IMR-90 (cell line): Measurements from ENCODE around the gene VRK2. TPM values are rescaled to one million over a fixed set of nuclear protein-coding genes. Genes with fewer than 3 reads are reported as not detected.
"Not testable (repeated sequence)": the region's sequence is repeated elsewhere in the genome, so short reads cannot be mapped to it uniquely, and the experiment has no call there.

ENCODE experiments used
- ATAC-seq: fragments of 200-7000 bp; cut with Tn5 transposase; 2 replicates; pipeline ENCODE4 v1.9.1; 2020; ENCODE audit warnings: low read depth, mild to moderate bottlenecking, moderate library complexity
- BruUV-seq: library from RNA; stranded (reverse); fragments of 400-500 nt; replicated peaks from 2 replicates; lab custom pipeline; 2021; lab: Mats Ljungman, UMichigan
- CTCF ChIA-PET: fragments of 300-600 bp; formaldehyde crosslinking; extraction: SDS; loops from one replicate; lab custom pipeline; 2021; ENCODE audit warnings: antibody characterized with exemption; lab: Yijun Ruan, JAX
- POLR2A ChIA-PET: fragments of 300-600 bp; sonication (Branson Sonifier 250); formaldehyde crosslinking; loops from one replicate; lab custom pipeline; 2022; ENCODE audit warnings: antibody characterized with exemption; ENCODE audit not compliant: unreplicated experiment; lab: Charles Lee
- DNase-seq: peaks from one replicate; pipeline ENCODE4 v3.0.0; 2013
- H2AFZ ChIP-seq: replicated peaks from 2 replicates; pipeline ENCODE3; 2013; ENCODE audit warnings: low read length, mild to moderate bottlenecking; ENCODE audit not compliant: poor library complexity
- H2AK5ac ChIP-seq: 2 replicates; pipeline ENCODE4 v1.6.1; 2013; ENCODE audit warnings: low read depth, low read length, inconsistent platforms
- H2AK9ac ChIP-seq: replicated peaks from 2 replicates; pipeline ENCODE3; 2013; ENCODE audit warnings: mild to moderate bottlenecking, low read depth, low read length, moderate library complexity; ENCODE audit not compliant: poor library complexity
- H2BK120ac ChIP-seq: 2 replicates; pipeline ENCODE4 v1.6.1; 2013; ENCODE audit warnings: low read depth, low read length, inconsistent platforms
- H2BK15ac ChIP-seq: 3 replicates; pipeline ENCODE4 v1.6.1; 2013; ENCODE audit warnings: low read depth, low read length, inconsistent platforms
- H2BK20ac ChIP-seq: 2 replicates; pipeline ENCODE4 v1.6.1; 2013; ENCODE audit warnings: low read depth, mild to moderate bottlenecking, inconsistent platforms, low read length, moderate library complexity
- H2BK5ac ChIP-seq: 2 replicates; pipeline ENCODE4 v1.6.1; 2013; ENCODE audit warnings: mild to moderate bottlenecking, low read depth, low read length, inconsistent platforms; ENCODE audit not compliant: poor library complexity, severe bottlenecking
- H3K14ac ChIP-seq: replicated peaks from 2 replicates; pipeline ENCODE4 v1.6.1; 2013; ENCODE audit warnings: low read depth, low read length, inconsistent platforms
- H3K18ac ChIP-seq: 2 replicates; pipeline ENCODE4 v1.6.1; 2013; ENCODE audit warnings: low read depth, low read length, control low read depth
- H3K23ac ChIP-seq: 2 replicates; pipeline ENCODE4 v1.6.1; 2013; ENCODE audit warnings: low read depth, low read length, inconsistent platforms
- H3K27ac ChIP-seq: 2 replicates; pipeline ENCODE4 v1.5.1; 2013; ENCODE audit warnings: mild to moderate bottlenecking, control low read depth, low read length; ENCODE audit not compliant: insufficient read depth
- H3K27me3 ChIP-seq: 2 replicates; pipeline ENCODE4 v1.6.1; 2013; ENCODE audit warnings: low read length; ENCODE audit not compliant: control insufficient read depth, insufficient read depth
- H3K36me3 ChIP-seq: 2 replicates; pipeline ENCODE4 v1.6.1; 2013; ENCODE audit warnings: low read length, mixed read lengths; ENCODE audit not compliant: control insufficient read depth, insufficient read depth
- H3K4ac ChIP-seq: 2 replicates; pipeline ENCODE4 v1.6.1; 2013; ENCODE audit warnings: low read depth, low read length, inconsistent platforms
- H3K4me1 ChIP-seq: 2 replicates; pipeline ENCODE4 v1.6.1; 2013; ENCODE audit warnings: low read length, mixed read lengths; ENCODE audit not compliant: control insufficient read depth, insufficient read depth
- H3K4me2 ChIP-seq: 2 replicates; pipeline ENCODE4 v1.6.1; 2013; ENCODE audit warnings: low read depth, mild to moderate bottlenecking, control low read depth, low read length, moderate library complexity
- H3K4me3 ChIP-seq: 2 replicates; pipeline ENCODE4 v1.5.1; 2013; ENCODE audit warnings: low read depth, mild to moderate bottlenecking, control low read depth, low read length, moderate library complexity; ENCODE audit not compliant: insufficient read depth
- H3K56ac ChIP-seq: 2 replicates; pipeline ENCODE4 v1.6.1; 2013; ENCODE audit warnings: low read length, inconsistent platforms; ENCODE audit not compliant: insufficient read depth; ENCODE audit errors: extremely low read depth
- H3K79me1 ChIP-seq, 2 experiments: 2 replicates each; pipeline ENCODE4 v1.6.1; 2013; ENCODE audit warnings: low read length in 2 of 2, inconsistent platforms in 1 of 2, low read depth in 1 of 2
- H3K9ac ChIP-seq: 2 replicates; pipeline ENCODE4 v1.6.1; 2013; ENCODE audit warnings: low read depth, low read length, control low read depth
- H3K9me1 ChIP-seq: 2 replicates; pipeline ENCODE4 v1.6.1; 2013; ENCODE audit warnings: low read length, inconsistent platforms; ENCODE audit not compliant: insufficient read depth
- H3K9me3 ChIP-seq: 2 replicates; pipeline ENCODE4 v1.6.1; 2013; ENCODE audit warnings: low read length; ENCODE audit not compliant: control insufficient read depth, insufficient read depth
- H4K20me1 ChIP-seq: 2 replicates; pipeline ENCODE4 v1.6.1; 2013; ENCODE audit warnings: low read length, inconsistent platforms; ENCODE audit not compliant: insufficient read depth
- H4K5ac ChIP-seq: 2 replicates; pipeline ENCODE4 v1.6.1; 2013; ENCODE audit warnings: mild to moderate bottlenecking, low read depth, low read length, control low read depth
- H4K8ac ChIP-seq, 2 experiments: 2 replicates each; pipeline ENCODE4 v1.6.1; 2013; ENCODE audit warnings: low read depth in 2 of 2, low read length in 2 of 2, control low read depth in 1 of 2, inconsistent platforms in 1 of 2
- H4K91ac ChIP-seq: 2 replicates; pipeline ENCODE4 v1.6.1; 2013; ENCODE audit warnings: low read depth, low read length, inconsistent platforms; ENCODE audit not compliant: insufficient read depth
- WGBS, 2 experiments: methylation state at CpG; one replicate each; pipeline versions ENCODE4 v1.1.5 to v1.1.7; 2013; ENCODE audit warnings: missing lambda C conversion rate in 2 of 2; ENCODE audit not compliant: insufficient read length in 1 of 2; ENCODE audit errors: extremely low coverage in 2 of 2; 5-methylcytosine and 5-hydroxymethylcytosine counted together
- dilution Hi-C: fragments of 300-500 bp; cut with HindIII; formaldehyde crosslinking; loops from one replicate; pipeline ENCODE4 v1.14.3; 2018; ENCODE audit warnings: low sequenced_read_pairs; ENCODE audit not compliant: unreplicated experiment
- in situ Hi-C: fragments of 300-500 bp; cut with MboI; formaldehyde crosslinking; loops from 3 replicates; pipeline ENCODE4 v1.14.3; 2019; ENCODE audit warnings: low sequenced_read_pairs, inconsistent platforms, mixed read lengths
- intact Hi-C: fragments of 100-400 bp; cut with micrococcal nuclease; formaldehyde crosslinking; loops from 2 replicates; pipeline ENCODE4 v1.10.0; 2022
- polyA plus RNA-seq, 3 experiments: library from polyadenylated mRNA; depleted of rRNA; stranded (reverse); fragments of >200 nt; gene quantifications; 2 replicates each; pipeline ENCODE4 v1.2.3, GENCODE V29; 2012; ENCODE audit warnings: low replicate concordance in 1 of 3
- total RNA-seq: library from RNA; depleted of rRNA; stranded (reverse); fragments of >200 nt; gene quantifications from 2 replicates; pipeline ENCODE4 v1.2.3, GENCODE V29; 2012

The VRK2 gene
- total and polyA plus RNA-seq, 2 of the 4 experiments (the other 2 are of a cell fraction): 12.2 to 22.8 TPM

- H3K27ac ChIP-seq, dilution Hi-C loops: not testable (repeated sequence)
Measured at GRCh38 chr2:58169845-58170244, 123.2 kb downstream of the VRK2 start.

GRCh38 chr2:58170334-58170933 lies 123.8 kb downstream of the VRK2 start:
- H2AK5ac ChIP-seq, H3K4me1 ChIP-seq, H3K9me3 ChIP-seq, BruUV-seq, H3K56ac ChIP-seq, H4K8ac ChIP-seq, dilution Hi-C loops, H2BK5ac ChIP-seq, H2BK15ac ChIP-seq, H2AFZ ChIP-seq, H3K4ac ChIP-seq, CTCF ChIA-PET, H3K14ac ChIP-seq, H3K23ac ChIP-seq, H3K4me2 ChIP-seq, H3K79me1 ChIP-seq, ATAC-seq, H4K5ac ChIP-seq, H2BK20ac ChIP-seq, POLR2A ChIA-PET, in situ Hi-C loops, H3K4me3 ChIP-seq, H3K9ac ChIP-seq, H4K20me1 ChIP-seq, H3K9me1 ChIP-seq, H4K91ac ChIP-seq, H3K18ac ChIP-seq, H2BK120ac ChIP-seq, H3K27ac ChIP-seq, H2AK9ac ChIP-seq, H3K27me3 ChIP-seq, DNase-seq, intact Hi-C loops, H3K36me3 ChIP-seq: not testable (repeated sequence)
- WGBS, 2 experiments: no CpG with 5 or more reads among the region's 7 CpGs

More at GRCh38 chr2:58169845-58170244, 123.2 kb downstream of the VRK2 start:
- H2BK120ac ChIP-seq, H3K4me3 ChIP-seq, H3K4me1 ChIP-seq, H2AFZ ChIP-seq, ATAC-seq, H2BK20ac ChIP-seq, H2BK15ac ChIP-seq, H3K4ac ChIP-seq, H3K14ac ChIP-seq, H3K36me3 ChIP-seq, POLR2A ChIA-PET, H3K27me3 ChIP-seq, BruUV-seq, in situ Hi-C loops, H4K8ac ChIP-seq, H3K18ac ChIP-seq, H3K9me3 ChIP-seq, intact Hi-C loops, CTCF ChIA-PET, H2AK5ac ChIP-seq, H4K20me1 ChIP-seq, H3K9ac ChIP-seq, H3K79me1 ChIP-seq, H3K23ac ChIP-seq, H2BK5ac ChIP-seq, H3K56ac ChIP-seq, H4K5ac ChIP-seq, H2AK9ac ChIP-seq, DNase-seq, H3K4me2 ChIP-seq, H3K9me1 ChIP-seq, H4K91ac ChIP-seq: not testable (repeated sequence)
